ENCODE data around the gene PTPN4.
A peak's percentile ranks its signal among the peaks of the same experiment; 100 is the strongest.

Gene PTPN4

DNA sequence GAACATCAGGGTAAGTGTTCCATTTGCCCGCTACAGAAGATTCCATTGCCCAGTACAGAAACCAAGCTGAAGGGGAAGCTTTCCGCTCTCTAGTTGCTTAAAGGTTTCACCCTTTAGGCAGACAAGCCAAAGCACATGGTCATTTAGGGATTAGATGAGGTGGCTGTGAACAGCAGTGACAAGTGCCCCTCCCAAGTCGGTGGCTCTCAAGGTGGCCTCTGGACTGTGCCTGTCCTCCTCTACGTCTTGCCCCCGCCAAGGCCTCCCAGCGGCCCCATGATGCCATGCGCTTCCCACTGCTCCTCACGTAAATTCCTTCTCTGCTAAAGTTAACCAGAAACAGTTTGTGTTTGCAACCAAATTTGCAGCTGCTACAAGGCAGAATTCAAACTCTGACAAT, 24.2 kb upstream of the PTPN4 start:
- DNase-seq: no peak

GRCh38 chr2:119736021-119736420, 23.7 kb upstream of the PTPN4 start:
- no peak for DNase-seq

DNA sequence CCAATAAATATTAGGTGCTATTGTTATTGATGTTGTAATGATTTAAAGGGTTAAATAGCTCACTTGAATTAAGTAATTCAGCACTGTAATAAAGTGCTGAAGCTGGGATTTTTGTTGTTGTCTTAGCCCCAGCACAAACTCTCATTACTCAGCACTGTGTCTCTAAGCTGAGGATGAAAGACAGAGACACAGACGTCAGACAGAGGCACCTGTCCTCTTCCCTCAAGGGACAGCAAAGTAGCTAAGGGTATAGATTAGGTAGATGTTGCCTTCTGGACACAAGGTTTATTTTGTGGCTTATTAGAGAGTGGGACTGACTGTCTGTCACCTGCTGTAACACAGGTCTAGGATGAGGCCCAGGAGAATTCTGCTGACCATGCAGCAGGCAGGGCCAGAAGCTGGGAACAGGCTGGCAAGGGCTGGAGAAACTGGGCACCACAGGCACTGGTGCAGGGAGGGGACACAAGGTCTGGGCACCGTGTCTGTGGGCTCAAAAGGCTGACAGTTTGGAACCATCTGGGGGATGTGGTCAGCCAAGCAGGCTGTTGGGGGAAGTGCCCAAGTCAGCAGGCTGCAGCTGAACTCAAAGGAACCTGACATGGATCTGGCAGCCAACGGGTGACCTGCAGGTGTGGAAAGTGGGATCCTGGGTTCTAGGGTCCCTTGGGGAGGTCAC, 20.0 kb upstream of the PTPN4 start:
- DNase-seq: no peak

- no peak for DNase-seq
These were observed 18.7 kb upstream of the PTPN4 start for GRCh38 chr2:119741001-119741400.

GRCh38 chr2:119741868-119742267, 17.9 kb upstream of the PTPN4 start:
- DNase-seq: no peak

- DNase-seq: peak; percentile 39
These were observed 15.3 kb upstream of the PTPN4 start for GRCh38 chr2:119744335-119744939.

GRCh38 chr2:119745566-119745965, 14.2 kb upstream of the PTPN4 start:
- DNase-seq: no peak

- DNase-seq: no peak
These were observed 12.7 kb upstream of the PTPN4 start for GRCh38 chr2:119746836-119747686.

- no peak for DNase-seq
These were observed 11.6 kb upstream of the PTPN4 start for GRCh38 chr2:119748135-119748534.

DNA sequence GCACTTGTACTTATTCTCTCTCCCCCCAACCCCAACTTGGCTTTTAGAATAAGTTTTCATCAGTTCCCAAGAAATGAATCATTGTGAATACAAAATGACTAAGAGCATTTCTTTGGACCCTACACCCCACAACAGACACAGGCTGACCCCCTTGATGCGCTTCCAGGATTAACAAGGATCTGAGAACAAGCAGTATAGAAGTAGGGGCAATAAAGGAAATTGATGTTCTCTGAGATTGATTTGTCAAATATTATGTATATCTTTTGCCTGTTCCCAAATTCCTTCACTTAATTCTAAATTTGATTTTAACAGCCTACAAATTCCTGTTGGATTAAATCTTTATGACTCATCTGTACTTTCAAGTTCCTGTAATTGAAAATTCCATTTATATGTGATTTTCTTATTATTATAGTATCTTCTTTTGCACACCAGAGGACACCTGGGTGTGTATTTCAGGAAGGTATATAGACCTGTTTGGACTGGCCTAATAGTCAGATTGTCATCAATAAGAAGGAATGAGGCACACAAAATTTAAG, 10.2 kb upstream of the PTPN4 start:
- no peak for DNase-seq

- DNase-seq: no peak
These were observed 8.0 kb upstream of the PTPN4 start for GRCh38 chr2:119751706-119752105.

GRCh38 chr2:119753041-119753929, 6.4 kb upstream of the PTPN4 start:
- DNase-seq: peak; percentile 36

DNA sequence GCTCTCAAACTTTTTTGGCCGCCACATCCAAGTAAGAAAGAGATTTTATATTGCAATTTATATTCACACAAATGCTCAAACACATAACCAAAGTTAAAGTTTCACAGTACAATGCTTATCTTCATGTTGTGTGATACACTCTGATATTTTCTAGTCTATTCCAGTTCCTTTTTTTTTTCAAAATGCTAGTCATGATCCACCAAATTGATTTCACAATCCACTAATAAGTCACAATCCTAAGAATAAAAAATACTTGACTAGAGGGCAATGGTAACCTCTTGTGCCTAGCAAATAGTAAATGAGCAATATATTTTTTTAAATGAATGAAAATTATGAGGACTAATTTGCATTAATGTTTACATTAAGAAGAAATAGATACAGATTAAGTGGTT, 5.8 kb upstream of the PTPN4 start:
- no peak for DNase-seq

DNA sequence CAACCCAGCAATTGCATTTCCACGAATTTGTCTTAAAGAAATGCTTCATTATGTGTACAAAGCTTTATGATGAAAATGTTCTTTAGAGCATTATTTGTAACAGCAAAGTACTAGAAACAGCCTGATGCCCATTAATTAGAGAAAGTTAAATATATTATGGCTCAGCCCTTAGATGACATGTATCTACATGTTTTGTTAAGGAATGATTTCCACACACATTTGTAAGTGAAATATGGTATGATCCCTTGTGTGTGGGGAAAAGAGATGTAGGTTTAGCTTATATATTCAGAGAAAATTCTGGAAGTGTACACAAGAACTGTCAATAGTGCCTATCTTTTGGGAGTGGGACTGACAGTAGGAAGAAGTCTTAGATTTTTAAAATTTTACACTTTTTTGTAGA, 3.8 kb upstream of the PTPN4 start:
- no peak for DNase-seq

GRCh38 chr2:119756837-119757236, 2.9 kb upstream of the PTPN4 start:
- DNase-seq: no peak

GRCh38 chr2:119758881-119759450, 756 bp upstream of the PTPN4 start:
- DNase-seq: no peak

DNA sequence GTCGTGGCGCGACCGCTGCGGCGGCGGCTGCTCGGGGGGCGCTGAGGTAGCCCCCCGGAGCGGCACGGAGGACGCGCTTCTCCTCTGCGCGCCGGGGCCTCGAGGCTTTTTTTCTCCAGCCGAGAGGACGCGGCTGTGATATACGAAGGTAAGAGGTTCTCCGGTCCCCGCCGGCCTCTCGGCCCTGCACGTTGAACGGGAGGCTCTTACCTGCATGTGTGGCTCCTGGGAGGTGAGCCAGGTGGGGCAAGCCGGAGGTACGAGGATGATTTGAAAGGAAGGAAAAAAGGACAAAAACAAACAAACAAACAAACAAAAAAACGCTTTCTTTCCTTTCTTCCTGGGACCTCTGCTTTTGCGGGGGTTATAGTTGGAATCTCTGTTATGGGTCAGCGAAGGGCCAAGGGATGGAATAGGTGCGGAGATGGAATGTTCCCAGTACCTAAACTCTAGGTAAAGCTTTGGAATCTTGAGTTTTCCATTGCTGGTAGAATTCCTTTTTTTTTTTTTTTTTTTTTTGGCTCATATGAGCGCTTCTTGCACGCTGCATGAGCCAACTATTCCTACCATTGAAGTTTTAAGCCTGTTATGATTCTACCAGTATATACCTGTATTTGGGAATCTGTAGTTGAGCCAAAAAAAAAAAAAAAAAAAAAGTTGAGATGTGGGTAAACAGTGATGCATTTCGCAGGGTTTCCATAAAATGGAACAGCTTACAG, 674 bp downstream of the PTPN4 start:
- DNase-seq: peak; percentile 57

- no peak for DNase-seq
These were observed 1.2 kb downstream of the PTPN4 start for GRCh38 chr2:119760956-119761275.

GRCh38 chr2:119764832-119765231, 5.1 kb downstream of the PTPN4 start:
- DNase-seq: no peak

- no peak for DNase-seq
These were observed 5.8 kb downstream of the PTPN4 start for GRCh38 chr2:119765433-119766002.

DNA sequence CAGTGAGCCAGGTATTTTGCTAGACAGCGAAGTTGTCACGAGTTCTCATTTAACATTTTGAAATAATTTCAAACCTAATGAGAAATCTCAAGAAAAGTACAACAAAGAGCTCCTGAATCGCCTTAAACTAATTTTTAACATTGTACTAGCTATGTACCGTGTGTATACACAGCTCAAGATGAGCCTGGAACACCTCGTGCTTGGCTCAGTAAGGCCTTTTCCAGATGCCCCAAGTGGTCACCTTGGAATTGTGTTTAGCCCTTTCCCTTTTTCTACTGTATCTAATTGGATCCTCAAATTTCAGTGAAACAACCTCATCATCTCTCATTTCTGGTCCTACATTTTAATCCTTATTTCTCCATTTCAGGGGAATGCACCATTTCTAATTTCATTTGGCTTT, 7.2 kb downstream of the PTPN4 start:
- DNase-seq: no peak

- no peak for DNase-seq
These were observed 9.0 kb downstream of the PTPN4 start for GRCh38 chr2:119768742-119769141.

Measured in NCI-H1105 treated with DMSO at 0.1 percent for 48 hours (cell line).